Astrocyte (in vitro differentiated cells and primary cell): ENCODE data around the gene GPC2. TPM values are rescaled to one million over a fixed set of nuclear protein-coding genes. Genes with fewer than 3 reads are reported as not detected.
"Not testable (repeated sequence)": the region's sequence is repeated elsewhere in the genome, so short reads cannot be mapped to it uniquely, and the experiment has no call there.

ENCODE experiments used
- DNase-seq: peaks from one replicate; pipeline ENCODE4 v3.0.0-alpha.2; 2010; ENCODE audit warnings: low read depth
- FAIRE-seq: peaks from 2 replicates; lab custom pipeline; 2011; peaks lifted over from hg19 to GRCh38; lab: Jason Lieb, UNC
- H2AFZ ChIP-seq: 2 replicates; pipeline ENCODE4 v1.6.0; 2012; ENCODE audit warnings: low read depth, low read length, inconsistent platforms
- H3K27ac ChIP-seq: 2 replicates; pipeline ENCODE4 v1.5.1; 2011; ENCODE audit warnings: low read depth, low read length, inconsistent platforms
- H3K27me3 ChIP-seq: 2 replicates; pipeline ENCODE4 v1.6.0; 2011; ENCODE audit warnings: low read length, inconsistent platforms; ENCODE audit not compliant: insufficient read depth
- H3K36me3 ChIP-seq: 2 replicates; pipeline ENCODE4 v1.5.1; 2011; ENCODE audit warnings: low read length, inconsistent platforms; ENCODE audit not compliant: insufficient read depth
- H3K4me1 ChIP-seq: 2 replicates; pipeline ENCODE4 v1.5.1; 2011; ENCODE audit warnings: low read length, inconsistent platforms; ENCODE audit not compliant: insufficient read depth
- H3K4me2 ChIP-seq: 2 replicates; pipeline ENCODE4 v1.6.0; 2012; ENCODE audit warnings: low read length, inconsistent platforms
- H3K4me3 ChIP-seq: 2 replicates; pipeline ENCODE4 v1.5.1; 2011; ENCODE audit warnings: low read depth, mild to moderate bottlenecking, low read length, inconsistent platforms; ENCODE audit not compliant: insufficient read depth
- H3K79me2 ChIP-seq: 2 replicates; pipeline ENCODE4 v1.6.0; 2012; ENCODE audit warnings: mild to moderate bottlenecking, low read length, inconsistent platforms; ENCODE audit not compliant: insufficient read depth
- H3K9ac ChIP-seq: 2 replicates; pipeline ENCODE4 v1.6.0; 2012; ENCODE audit warnings: mild to moderate bottlenecking, low read length, inconsistent platforms
- H3K9me3 ChIP-seq: 2 replicates; pipeline ENCODE4 v1.5.1; 2012; ENCODE audit warnings: low read depth, mild to moderate bottlenecking, low read length, inconsistent platforms; ENCODE audit not compliant: insufficient read depth
- H4K20me1 ChIP-seq: 2 replicates; pipeline ENCODE4 v1.6.0; 2012; ENCODE audit warnings: low read length, inconsistent platforms; ENCODE audit not compliant: insufficient read depth
- H3K27ac Mint-ChIP-seq: one replicate; pipeline ENCODE4 v1.8.0; 2021; ENCODE audit warnings: mild to moderate bottlenecking, mixed read lengths; ENCODE audit not compliant: unreplicated experiment
- H3K27me3 Mint-ChIP-seq: one replicate; pipeline ENCODE4 v1.8.0; 2021; ENCODE audit warnings: low read depth, mixed read lengths; ENCODE audit not compliant: unreplicated experiment
- H3K36me3 Mint-ChIP-seq: one replicate; pipeline ENCODE4 v1.8.0; 2021; ENCODE audit warnings: low read depth, mixed read lengths; ENCODE audit not compliant: unreplicated experiment
- H3K4me1 Mint-ChIP-seq: one replicate; pipeline ENCODE4 v1.8.0; 2021; ENCODE audit warnings: low read depth, mixed read lengths; ENCODE audit not compliant: unreplicated experiment
- H3K4me3 Mint-ChIP-seq: one replicate; pipeline ENCODE4 v1.8.0; 2021; ENCODE audit warnings: mild to moderate bottlenecking, moderate library complexity, mixed read lengths; ENCODE audit not compliant: unreplicated experiment
- H3K9me3 Mint-ChIP-seq: one replicate; pipeline ENCODE4 v1.8.0; 2021; ENCODE audit warnings: mild to moderate bottlenecking, mixed read lengths; ENCODE audit not compliant: unreplicated experiment
- EZH2 ChIP-seq: IDR thresholded peaks from 2 replicates; pipeline ENCODE4 v1.6.1; 2012; ENCODE audit warnings: mild to moderate bottlenecking, low read length, inconsistent platforms; ENCODE audit not compliant: insufficient read depth
- total RNA-seq: library from RNA; stranded (reverse); gene quantifications from 2 replicates; pipeline ENCODE4 v1.2.1, GENCODE V29; 2021
- TF ChIP-seq, protein P1 (sequence below): IDR thresholded peaks from 2 replicates; pipeline ENCODE4 v1.5.1; 2011; ENCODE audit warnings: low read depth, mild to moderate bottlenecking, inconsistent platforms, low read length, moderate library complexity; ENCODE audit not compliant: insufficient read depth

The GPC2 gene
- total RNA-seq, 1 donor from 2014 or later: 7.6 TPM

DNA sequence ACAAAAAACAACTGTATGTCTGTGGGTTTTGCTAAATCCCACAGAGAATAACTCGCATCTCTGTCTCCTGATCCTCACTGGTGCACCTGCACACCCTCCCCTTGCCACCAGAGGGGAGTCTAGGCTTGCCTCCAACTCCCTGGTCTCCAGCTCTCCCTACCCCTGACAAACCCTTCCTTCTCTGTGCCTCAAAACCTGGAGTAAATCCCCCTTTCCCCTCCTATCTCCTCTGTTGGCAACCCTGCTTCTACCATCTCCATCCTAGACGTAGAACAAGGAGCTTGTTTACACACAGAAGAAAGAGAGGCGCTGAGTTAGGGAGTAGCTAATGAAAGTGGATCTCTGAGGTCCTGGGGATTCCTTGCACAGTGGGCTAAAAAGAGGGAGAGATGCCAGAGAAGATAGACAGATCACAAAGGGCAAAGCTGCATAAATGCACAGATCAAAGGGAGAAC is 44.5 kb downstream of the GPC2 start:
- Mint-ChIP-seq H3K27me3 (peaks cover 12% of the 10 kb centered on the region), H3K4me1 (no peaks in the 10 kb centered on the region), H3K4me3 (no peak overlapping the region), H3K27ac (no peak overlapping the region), H3K36me3 (no peaks in the 10 kb centered on the region), H3K9me3 (no peaks in the 10 kb centered on the region)
- TF ChIP-seq EZH2: no peak
- TF ChIP-seq, protein P1, sequence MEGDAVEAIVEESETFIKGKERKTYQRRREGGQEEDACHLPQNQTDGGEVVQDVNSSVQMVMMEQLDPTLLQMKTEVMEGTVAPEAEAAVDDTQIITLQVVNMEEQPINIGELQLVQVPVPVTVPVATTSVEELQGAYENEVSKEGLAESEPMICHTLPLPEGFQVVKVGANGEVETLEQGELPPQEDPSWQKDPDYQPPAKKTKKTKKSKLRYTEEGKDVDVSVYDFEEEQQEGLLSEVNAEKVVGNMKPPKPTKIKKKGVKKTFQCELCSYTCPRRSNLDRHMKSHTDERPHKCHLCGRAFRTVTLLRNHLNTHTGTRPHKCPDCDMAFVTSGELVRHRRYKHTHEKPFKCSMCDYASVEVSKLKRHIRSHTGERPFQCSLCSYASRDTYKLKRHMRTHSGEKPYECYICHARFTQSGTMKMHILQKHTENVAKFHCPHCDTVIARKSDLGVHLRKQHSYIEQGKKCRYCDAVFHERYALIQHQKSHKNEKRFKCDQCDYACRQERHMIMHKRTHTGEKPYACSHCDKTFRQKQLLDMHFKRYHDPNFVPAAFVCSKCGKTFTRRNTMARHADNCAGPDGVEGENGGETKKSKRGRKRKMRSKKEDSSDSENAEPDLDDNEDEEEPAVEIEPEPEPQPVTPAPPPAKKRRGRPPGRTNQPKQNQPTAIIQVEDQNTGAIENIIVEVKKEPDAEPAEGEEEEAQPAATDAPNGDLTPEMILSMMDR: peak; percentile 87
- Histone ChIP-seq H3K9me3 (no peaks in the 10 kb centered on the region), H3K9ac (no peak overlapping the region), H3K4me1 (peaks cover 12% of the 10 kb centered on the region), H2AFZ (no peak overlapping the region), H3K79me2 (no peaks in the 10 kb centered on the region), H3K27me3 (peaks cover 2% of the 10 kb centered on the region), H3K4me2 (no peak overlapping the region), H3K4me3 (no peak overlapping the region), H3K27ac (no peak overlapping the region), H4K20me1 (no peaks in the 10 kb centered on the region), H3K36me3 (no peaks in the 10 kb centered on the region)
- FAIRE-seq: no peak
- DNase-seq: no peak

DNA sequence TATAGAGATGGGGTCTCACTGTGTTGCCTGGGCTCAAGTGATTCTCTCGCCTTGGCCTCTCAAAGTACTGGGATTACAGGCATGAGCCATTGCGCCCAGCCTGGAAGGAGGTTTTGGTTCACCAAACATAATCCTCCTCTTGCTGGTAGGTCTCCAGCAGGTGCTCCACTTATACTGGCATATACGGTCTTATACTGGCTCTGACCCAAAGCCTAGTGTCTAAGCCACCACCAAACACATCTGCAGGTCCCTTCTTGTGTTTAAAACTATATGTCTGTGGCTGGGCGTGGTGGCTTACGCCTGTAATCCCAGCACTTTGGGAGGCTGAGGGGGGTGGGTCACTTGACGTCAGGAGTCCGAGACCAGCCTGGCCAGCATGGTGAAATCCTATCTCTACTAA is 45.1 kb downstream of the GPC2 start:
- Histone ChIP-seq H3K27me3 (peaks cover 2% of the 10 kb centered on the region), H4K20me1 (no peaks in the 10 kb centered on the region), H3K27ac (no peak overlapping the region), H3K36me3 (no peaks in the 10 kb centered on the region), H3K4me2 (no peak overlapping the region), H2AFZ (no peak overlapping the region), H3K4me1 (peaks cover 14% of the 10 kb centered on the region), H3K79me2 (no peaks in the 10 kb centered on the region), H3K4me3 (no peak overlapping the region), H3K9ac (no peak overlapping the region), H3K9me3 (no peaks in the 10 kb centered on the region)
- FAIRE-seq (no peak), DNase-seq (no peak)
- no peaks in the 10 kb centered on the region for H3K4me1 Mint-ChIP-seq
- no peaks in the 10 kb centered on the region for H3K9me3 Mint-ChIP-seq
- no peaks in the 10 kb centered on the region for H3K36me3 Mint-ChIP-seq
- no peak for TF ChIP-seq EZH2
- TF ChIP-seq, protein P1: no peak
- no peak overlapping the region for H3K4me3 Mint-ChIP-seq
- H3K27ac Mint-ChIP-seq: no peak overlapping the region
- peaks cover 12% of the 10 kb centered on the region for H3K27me3 Mint-ChIP-seq

DNA sequence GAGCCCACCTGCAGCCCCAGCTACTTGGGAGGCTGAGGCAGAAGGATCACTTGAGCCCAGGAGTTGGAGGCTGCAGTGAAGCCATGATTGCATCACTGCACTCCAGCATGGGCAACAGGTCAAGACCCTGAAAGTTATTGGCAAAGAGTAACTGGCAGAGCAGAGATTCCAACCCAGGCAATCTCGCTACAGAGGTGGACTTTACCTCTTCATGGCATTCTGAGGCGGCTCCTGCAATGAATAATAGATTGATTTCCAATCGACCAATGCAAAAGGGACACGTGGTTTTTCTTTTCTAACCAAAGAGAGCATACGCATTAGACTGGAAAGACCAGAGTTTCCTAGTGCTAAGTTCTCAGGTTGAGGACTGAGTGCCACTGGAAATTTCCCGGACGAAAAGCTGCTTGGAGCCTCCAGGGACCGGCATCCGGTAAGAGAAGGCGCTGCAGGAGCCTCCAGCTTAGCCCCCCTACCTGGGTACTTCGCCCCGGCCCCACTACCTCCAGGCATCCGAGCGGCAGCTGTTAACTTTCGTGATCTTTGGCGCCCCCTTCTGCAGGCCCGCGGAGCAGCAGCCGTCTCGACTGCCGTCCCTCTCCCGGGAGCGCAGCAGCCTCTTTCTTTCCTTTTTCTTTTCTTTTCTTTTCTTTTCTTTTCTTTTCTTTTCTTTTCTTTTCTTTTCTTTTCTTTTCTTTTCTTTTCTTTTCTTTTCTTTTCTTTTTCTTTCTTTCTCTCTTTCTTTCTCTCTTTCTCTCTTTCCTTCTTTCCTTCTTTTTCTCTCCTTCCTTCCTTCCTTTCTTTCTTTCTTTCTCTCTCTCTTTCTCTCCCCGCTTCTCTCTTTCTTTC is 46.4 kb downstream of the GPC2 start:
- Mint-ChIP-seq H3K9me3 (no peaks in the 10 kb centered on the region), H3K27me3 (peaks cover 7% of the 10 kb centered on the region), H3K27ac (no peak overlapping the region), H3K4me3 (no peak overlapping the region), H3K4me1 (no peaks in the 10 kb centered on the region), H3K36me3 (no peaks in the 10 kb centered on the region)
- Histone ChIP-seq H3K4me3 (no peak overlapping the region), H3K79me2 (peaks cover 5% of the 10 kb centered on the region), H2AFZ (peak overlapping the region; percentile 47), H4K20me1 (no peaks in the 10 kb centered on the region), H3K27ac (no peak overlapping the region), H3K9me3 (no peaks in the 10 kb centered on the region), H3K27me3 (peaks cover 2% of the 10 kb centered on the region), H3K4me2 (peak overlapping the region; percentile 68), H3K9ac (no peak overlapping the region), H3K36me3 (no peaks in the 10 kb centered on the region), H3K4me1 (peaks cover 19% of the 10 kb centered on the region)
- no peak for FAIRE-seq
- no peak for TF ChIP-seq EZH2
- TF ChIP-seq, protein P1: peak; percentile 48
- DNase-seq: no peak

DNA sequence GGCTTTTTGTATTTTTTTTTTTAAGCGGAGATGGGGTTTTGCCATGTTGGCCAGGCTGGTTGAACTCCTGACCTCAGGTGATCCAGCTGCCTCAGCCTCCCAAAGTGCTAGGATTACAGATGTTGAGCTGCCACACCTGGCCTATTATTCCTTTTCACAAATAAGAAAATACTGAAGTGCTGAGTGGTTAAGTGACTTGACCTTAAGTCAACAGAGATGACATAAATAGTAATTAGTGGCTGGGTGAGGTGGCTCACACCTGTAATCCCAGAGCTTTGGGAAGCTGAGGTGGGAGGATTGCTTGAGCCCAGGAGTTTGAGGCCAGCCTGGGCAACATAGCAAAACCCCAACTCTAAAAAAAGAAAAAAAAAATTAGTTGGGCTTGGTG is 47.0 kb downstream of the GPC2 start:
- DNase-seq, H3K79me2 ChIP-seq, H3K9ac ChIP-seq, H3K9me3 ChIP-seq, H4K20me1 ChIP-seq, H3K36me3 Mint-ChIP-seq, H3K4me3 Mint-ChIP-seq, H3K27ac Mint-ChIP-seq, H3K27me3 Mint-ChIP-seq, H3K9me3 Mint-ChIP-seq, H3K27ac ChIP-seq, H3K27me3 ChIP-seq, H3K4me1 Mint-ChIP-seq, H2AFZ ChIP-seq, H3K4me2 ChIP-seq, H3K36me3 ChIP-seq, H3K4me3 ChIP-seq, FAIRE-seq: not testable (repeated sequence)
- H3K4me1 ChIP-seq: peaks cover 19% of the 10 kb centered on the region
